Colonic mucosa (tissue), 4 donors: ENCODE data around the gene SPSB1. TPM values are rescaled to one million over a fixed set of nuclear protein-coding genes. Genes with fewer than 3 reads are reported as not detected.

Source experiments
- DNase-seq: peaks from one replicate; pipeline ENCODE4 v3.0.0-alpha.2; 2020
- H3K27ac ChIP-seq: fragments of 200-600 bp; one replicate; pipeline ENCODE4 v1.8.0; 2021
- H3K27me3 ChIP-seq: fragments of 200-600 bp; one replicate; pipeline ENCODE4 v1.8.0; 2021
- H3K36me3 ChIP-seq: fragments of 200-600 bp; one replicate; pipeline ENCODE4 v1.8.0; 2021
- H3K4me1 ChIP-seq: fragments of 200-600 bp; one replicate; pipeline ENCODE4 v1.8.0; 2021; ENCODE audit warnings: mild to moderate bottlenecking
- H3K4me3 ChIP-seq: fragments of 200-600 bp; one replicate; pipeline ENCODE4 v1.8.0; 2021
- H3K9ac ChIP-seq, 2 donors: one replicate each; pipeline ENCODE4 v1.7.0; 2013; ENCODE audit warnings: control low read depth in 2 of 2, low read depth in 2 of 2, low read length in 2 of 2
- H3K9me3 ChIP-seq: fragments of 200-600 bp; one replicate; pipeline ENCODE4 v1.8.0; 2021
- intact Hi-C: fragments of 100-400 bp; cut with DNase I; formaldehyde crosslinking; loops from one replicate; pipeline ENCODE4 v1.14.1; 2022
- total RNA-seq, 2 donors: library from RNA; stranded (reverse); fragmentation: NEBNext Ultra II Directional in 1 of 2; extraction: Animal tissue kit (Norgen Biotek cat#: 25700) in 1 of 2; gene quantifications; one replicate each; pipeline ENCODE4 v1.2.1, GENCODE V29; 2021
- TF ChIP-seq, protein P1 (sequence below): fragments of 200-600 bp; IDR thresholded peaks from one replicate; pipeline ENCODE4 v1.8.0; 2022; ENCODE audit warnings: antibody characterized with exemption, mild to moderate bottlenecking
- donor health status: healthy.
- donor health status: DM: no; HTN: no; CAD: no.
- donor health status: DM: no; HTN: no; CAD: no.

SPSB1 gene
- total RNA-seq, 2 donors from 2014 or later, result 14.9 to 28.7 TPM

DNA sequence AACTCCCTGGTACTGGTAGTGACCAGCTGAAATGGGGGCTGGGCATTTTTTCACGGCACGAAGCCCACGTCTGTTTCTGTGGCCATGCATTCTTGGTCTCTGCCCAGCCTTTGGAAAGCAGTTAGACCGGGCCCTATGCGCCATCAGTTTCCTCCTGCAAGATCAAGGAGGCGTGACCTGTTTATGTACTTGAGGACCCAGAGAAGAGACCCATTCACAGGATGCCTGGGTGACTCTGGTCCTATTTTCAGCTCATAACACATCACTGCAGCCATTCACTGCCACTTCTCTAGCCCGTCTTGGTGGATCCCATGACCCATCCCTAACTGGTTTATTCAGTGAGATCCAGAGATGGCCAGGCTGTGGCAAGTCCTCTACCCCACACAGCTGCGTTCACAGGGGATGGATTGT, 70.4 kb downstream of the SPSB1 start:
- TF ChIP-seq, protein P1, sequence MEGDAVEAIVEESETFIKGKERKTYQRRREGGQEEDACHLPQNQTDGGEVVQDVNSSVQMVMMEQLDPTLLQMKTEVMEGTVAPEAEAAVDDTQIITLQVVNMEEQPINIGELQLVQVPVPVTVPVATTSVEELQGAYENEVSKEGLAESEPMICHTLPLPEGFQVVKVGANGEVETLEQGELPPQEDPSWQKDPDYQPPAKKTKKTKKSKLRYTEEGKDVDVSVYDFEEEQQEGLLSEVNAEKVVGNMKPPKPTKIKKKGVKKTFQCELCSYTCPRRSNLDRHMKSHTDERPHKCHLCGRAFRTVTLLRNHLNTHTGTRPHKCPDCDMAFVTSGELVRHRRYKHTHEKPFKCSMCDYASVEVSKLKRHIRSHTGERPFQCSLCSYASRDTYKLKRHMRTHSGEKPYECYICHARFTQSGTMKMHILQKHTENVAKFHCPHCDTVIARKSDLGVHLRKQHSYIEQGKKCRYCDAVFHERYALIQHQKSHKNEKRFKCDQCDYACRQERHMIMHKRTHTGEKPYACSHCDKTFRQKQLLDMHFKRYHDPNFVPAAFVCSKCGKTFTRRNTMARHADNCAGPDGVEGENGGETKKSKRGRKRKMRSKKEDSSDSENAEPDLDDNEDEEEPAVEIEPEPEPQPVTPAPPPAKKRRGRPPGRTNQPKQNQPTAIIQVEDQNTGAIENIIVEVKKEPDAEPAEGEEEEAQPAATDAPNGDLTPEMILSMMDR, result no peak
- H3K9me3 ChIP-seq, result no peaks in the 10 kb centered on the region
- H3K4me3 ChIP-seq, result no peak overlapping the region
- H3K36me3 ChIP-seq, result no peaks in the 10 kb centered on the region
- no peak for DNase-seq
- no peaks in the 10 kb centered on the region for H3K4me1 ChIP-seq
- no peak overlapping the region for H3K9ac ChIP-seq
- H3K27me3 ChIP-seq, result no peaks in the 10 kb centered on the region
- no peak overlapping the region for H3K27ac ChIP-seq
- intact Hi-C loops, result no loop called here

DNA sequence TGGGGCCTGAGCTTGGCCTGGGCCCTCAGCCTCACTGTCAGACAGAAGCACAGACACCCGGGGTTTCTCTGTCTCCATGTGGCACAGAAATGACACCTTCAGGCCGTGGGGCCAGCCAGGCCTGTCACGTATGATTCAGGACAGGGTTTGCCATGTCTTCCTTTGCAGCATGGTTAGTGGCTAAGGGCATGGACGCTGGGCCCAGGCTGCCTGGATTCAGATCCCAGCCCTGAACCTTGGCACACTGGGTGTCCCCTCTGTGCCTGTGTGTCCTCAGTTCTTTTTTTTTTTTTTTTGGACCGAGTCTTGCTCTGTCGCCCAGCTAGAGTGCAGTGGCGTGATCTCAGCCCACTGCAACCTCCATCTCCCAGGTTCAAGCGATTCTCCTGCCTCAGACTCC, 73.6 kb downstream of the SPSB1 start:
- H3K4me1 ChIP-seq, result peaks cover 4% of the 10 kb centered on the region
- H3K27ac ChIP-seq, result no peak overlapping the region
- intact Hi-C loops, result no loop called here
- no peaks in the 10 kb centered on the region for H3K9me3 ChIP-seq
- H3K27me3 ChIP-seq, result no peaks in the 10 kb centered on the region
- no peaks in the 10 kb centered on the region for H3K36me3 ChIP-seq
- no peak overlapping the region for H3K4me3 ChIP-seq
- H3K9ac ChIP-seq, result no peak overlapping the region
- DNase-seq, result no peak
- TF ChIP-seq, protein P1, result no peak

DNA sequence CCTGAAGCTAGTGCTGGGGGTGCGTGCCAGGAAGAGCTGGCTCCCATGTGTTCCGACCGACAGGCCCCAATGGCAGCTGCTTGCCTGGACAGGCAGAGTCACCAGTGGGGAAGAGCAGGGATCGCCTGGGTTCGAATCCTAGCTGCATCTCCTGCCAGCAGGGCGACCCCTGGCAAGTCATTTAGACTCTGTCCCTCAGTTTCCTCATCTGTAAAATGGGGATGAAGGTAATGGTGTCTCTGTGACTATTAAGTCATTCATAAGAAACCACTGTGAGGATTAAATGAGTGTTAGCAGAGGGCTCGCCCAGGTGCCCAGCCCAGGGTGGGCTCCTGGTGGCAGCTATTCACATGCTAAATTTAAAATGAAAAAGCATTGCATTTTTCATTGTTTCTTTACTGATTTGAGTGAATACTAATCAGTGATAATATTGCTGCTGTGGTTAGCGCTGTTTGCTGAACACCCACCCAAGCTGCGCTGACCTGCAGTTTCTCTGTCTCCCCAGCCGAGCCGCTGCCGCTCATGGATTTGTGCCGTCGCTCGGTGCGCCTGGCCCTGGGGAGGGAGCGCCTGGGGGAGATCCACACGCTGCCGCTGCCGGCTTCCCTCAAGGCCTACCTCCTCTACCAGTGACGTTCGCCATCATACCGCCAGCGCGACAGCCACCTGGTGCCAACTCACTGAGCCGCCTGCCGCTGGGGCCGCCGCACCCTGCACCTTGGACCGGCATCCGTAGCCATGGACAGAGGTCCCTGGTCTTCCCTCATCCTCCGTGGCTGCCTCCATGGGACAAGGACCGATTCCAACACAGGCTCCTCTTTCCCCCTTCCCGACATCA, 74.5 kb downstream of the SPSB1 start:
- TF ChIP-seq, protein P1, result no peak
- no peaks in the 10 kb centered on the region for H3K9me3 ChIP-seq
- peaks cover 10% of the 10 kb centered on the region for H3K4me1 ChIP-seq
- H3K27ac ChIP-seq, result no peak overlapping the region
- H3K9ac ChIP-seq, result no peak overlapping the region
- H3K36me3 ChIP-seq, result no peaks in the 10 kb centered on the region
- no peak overlapping the region for H3K4me3 ChIP-seq
- no peaks in the 10 kb centered on the region for H3K27me3 ChIP-seq
- DNase-seq, result no peak
- intact Hi-C loops, result no loop called here

DNA sequence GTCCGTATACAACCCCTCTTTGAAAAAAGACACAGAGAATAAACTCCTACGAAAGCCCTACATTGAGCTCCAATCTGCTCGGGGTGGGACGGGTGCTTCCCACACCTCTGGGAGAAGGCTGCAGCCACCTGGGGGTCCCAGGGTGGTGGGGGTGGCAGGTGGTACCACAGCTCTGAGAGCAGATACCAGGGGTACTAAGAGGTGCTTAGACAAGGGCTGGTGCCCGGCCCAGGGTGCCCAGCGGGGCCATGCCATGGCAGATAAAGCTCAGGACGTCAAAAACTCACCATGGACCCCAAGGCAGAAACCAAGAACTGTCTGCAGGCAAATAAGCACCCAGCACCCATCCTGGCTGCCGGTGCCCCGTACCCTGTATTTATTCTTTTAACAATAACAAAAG, 75.1 kb downstream of the SPSB1 start:
- H3K27me3 ChIP-seq, result no peaks in the 10 kb centered on the region
- H3K9me3 ChIP-seq, result no peaks in the 10 kb centered on the region
- H3K27ac ChIP-seq, result no peak overlapping the region
- TF ChIP-seq, protein P1, result no peak
- no peaks in the 10 kb centered on the region for H3K36me3 ChIP-seq
- H3K9ac ChIP-seq, result no peak overlapping the region
- intact Hi-C loops, result no loop called here
- no peak overlapping the region for H3K4me3 ChIP-seq
- no peak for DNase-seq
- H3K4me1 ChIP-seq, result peaks cover 13% of the 10 kb centered on the region

DNA sequence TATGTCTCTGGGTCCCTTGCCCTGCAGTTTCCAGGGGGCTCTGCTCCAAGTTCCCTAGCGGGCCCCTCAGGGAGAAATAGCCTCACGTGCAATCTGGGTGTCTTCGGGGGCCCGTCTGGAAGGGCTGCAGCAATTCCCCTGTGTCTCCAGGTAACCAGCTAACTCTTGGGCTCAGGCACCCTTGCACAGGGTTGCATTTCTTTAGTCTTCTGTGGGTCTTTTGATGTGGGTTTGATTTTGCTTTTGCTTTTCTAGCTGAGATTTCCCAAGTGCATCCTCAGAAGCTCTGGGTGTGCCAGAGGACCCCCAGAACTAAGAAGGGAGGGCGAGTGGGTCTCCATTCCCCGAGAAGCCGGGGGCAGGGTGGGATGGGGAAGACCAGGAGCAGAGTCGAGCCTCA, 75.7 kb downstream of the SPSB1 start:
- intact Hi-C loops, result no loop called here
- Histone ChIP-seq H3K27me3 (no peaks in the 10 kb centered on the region), H3K36me3 (no peaks in the 10 kb centered on the region), H3K27ac (no peak overlapping the region), H3K4me3 (no peak overlapping the region), H3K9ac (no peak overlapping the region), H3K4me1 (peaks cover 13% of the 10 kb centered on the region), H3K9me3 (no peaks in the 10 kb centered on the region)
- TF ChIP-seq, protein P1, result no peak
- no peak for DNase-seq
